ENCODE measurements around the gene GABRD.

Gene GABRD

GRCh38 chr1:2004856-2005255 is 14.3 kb upstream of the GABRD start:
- no peak for TF ChIP-seq CTCF (IDR thresholded peaks at IDR 0.05)
- Histone ChIP-seq H3K27ac (no peak overlapping the region), H3K4me3 (no peak overlapping the region)
- no peak for DNase-seq (ENCODE audit: low spot score)

- H3K27ac ChIP-seq = no peak overlapping the region
- TF ChIP-seq CTCF (IDR thresholded peaks at IDR 0.05) = no peak
- no peak for DNase-seq (ENCODE audit: low spot score)
- H3K4me3 ChIP-seq = no peak overlapping the region
Observed at GRCh38 chr1:2009101-2010053, 9.8 kb upstream of the GABRD start.

- H3K4me3 ChIP-seq = no peak overlapping the region
- DNase-seq (ENCODE audit: low spot score) = no peak
- no peak overlapping the region for H3K27ac ChIP-seq
- TF ChIP-seq CTCF (IDR thresholded peaks at IDR 0.05) = no peak
Observed at GRCh38 chr1:2014181-2014580, 5.0 kb upstream of the GABRD start.

GRCh38 chr1:2014741-2015735 is 4.1 kb upstream of the GABRD start:
- no peak for TF ChIP-seq CTCF (IDR thresholded peaks at IDR 0.05)
- no peak overlapping the region for H3K27ac ChIP-seq
- H3K4me3 ChIP-seq = no peak overlapping the region
- DNase-seq (ENCODE audit: low spot score) = no peak

- DNase-seq (ENCODE audit: low spot score) = no peak
- no peak for TF ChIP-seq CTCF (IDR thresholded peaks at IDR 0.05)
- no peak overlapping the region for H3K4me3 ChIP-seq
Observed at GRCh38 chr1:2016123-2016522, 3.0 kb upstream of the GABRD start.

GRCh38 chr1:2018217-2019171 is 651 bp upstream of the GABRD start:
- DNase-seq (ENCODE audit: low spot score) = no peak
- no peak for TF ChIP-seq CTCF (IDR thresholded peaks at IDR 0.05)
- H3K4me3 ChIP-seq = no peak overlapping the region
- no peak overlapping the region for H3K27ac ChIP-seq

More at GRCh38 chr1:2016123-2016522, 3.0 kb upstream of the GABRD start:
- H3K27ac ChIP-seq = no peak overlapping the region

All from coronary artery (tissue), 2 donors.